NCI-H2227 (cell line): Measurements from ENCODE around the gene UBAP1L.
A peak's percentile ranks its signal among the peaks of the same experiment; 100 is the strongest.
"Not testable (repeated sequence)": the region's sequence is repeated elsewhere in the genome, so short reads cannot be mapped to it uniquely, and the experiment has no call there.

ENCODE experiments used
- DNase-seq: peaks from one replicate; lab custom pipeline; 2025; ENCODE audit not compliant: unreplicated experiment; lab: John Stamatoyannopoulos, UW

Gene UBAP1L

DNA sequence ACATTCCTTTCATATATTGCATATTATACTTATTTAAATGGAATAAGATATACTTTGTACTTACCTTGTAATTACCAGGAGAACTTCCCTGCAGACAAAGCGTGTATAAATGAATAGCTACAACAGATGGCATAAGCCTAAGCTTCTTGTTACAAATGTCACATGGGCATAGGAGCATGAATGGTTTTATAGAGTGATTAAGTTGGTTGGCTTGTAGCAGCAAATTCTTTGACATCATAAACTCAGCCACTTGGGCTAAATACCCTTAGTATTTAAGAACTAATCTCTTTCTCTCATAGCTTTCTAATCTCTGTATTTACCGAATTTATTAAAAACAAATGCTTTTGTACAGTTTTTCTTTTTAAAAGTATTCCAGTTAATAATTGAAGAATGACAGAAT is at the start of gene UBAP1L:
TSS of gene UBAP1L (minus strand) at position 115 of the 400 bp plus-strand sequence. CDS start 8,985 bp downstream, outside the sequence.
- peak; percentile 5 for DNase-seq

DNA sequence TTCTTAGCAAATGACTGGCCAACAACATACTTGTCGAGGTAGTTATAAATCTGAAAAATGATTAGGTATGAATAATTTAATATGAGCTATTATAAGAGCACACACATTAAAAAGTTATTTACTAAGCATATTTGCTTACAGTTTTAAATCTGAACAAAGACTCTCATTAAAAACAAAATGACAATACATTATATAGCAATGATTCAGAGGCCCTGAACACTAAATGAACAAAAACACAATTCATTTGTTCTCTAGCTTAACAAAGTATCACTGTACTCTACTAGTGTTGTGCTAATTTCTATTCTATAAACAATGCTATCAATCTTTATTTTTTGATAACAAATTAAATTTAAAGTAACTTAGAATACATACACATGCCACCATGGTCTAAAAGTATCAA is 49.1 kb upstream of the UBAP1L start:
- no peak for DNase-seq

DNA sequence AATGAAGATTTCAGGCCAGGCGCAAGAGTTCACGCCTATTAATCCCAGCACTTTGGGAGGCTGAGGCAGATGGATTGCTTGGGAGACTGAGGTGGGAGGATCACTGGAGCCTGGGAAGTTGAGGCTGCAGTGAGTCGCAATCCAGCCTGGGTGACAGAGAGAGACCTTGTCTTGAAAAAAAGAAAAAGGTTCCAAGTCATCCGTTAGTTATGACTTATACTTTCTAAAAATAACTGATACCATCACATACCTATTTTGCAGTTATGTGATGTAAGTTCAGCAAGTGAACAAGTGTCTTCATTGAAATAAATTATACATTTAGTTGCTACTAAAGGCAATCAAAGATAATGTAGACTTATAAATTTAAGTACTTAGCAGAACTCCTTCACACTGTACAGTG is 48.0 kb upstream of the UBAP1L start:
- no peak for DNase-seq

DNA sequence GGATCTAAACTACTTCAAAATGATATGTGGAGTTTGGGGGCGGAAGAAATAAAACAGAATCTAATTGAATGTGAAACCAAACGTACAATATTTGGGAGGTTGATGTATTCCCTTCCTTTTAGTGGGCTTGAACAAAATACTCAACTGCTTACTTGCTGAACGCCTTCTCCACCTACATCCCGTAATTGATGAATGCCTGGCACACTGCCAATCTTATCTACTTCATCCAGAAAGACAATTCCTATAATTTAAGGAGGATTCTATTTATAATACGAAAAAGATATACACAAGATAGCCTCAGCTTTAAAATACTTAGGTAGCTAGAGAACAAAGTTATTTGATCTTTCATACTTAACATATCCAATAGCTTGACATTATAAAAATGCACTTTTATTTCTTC is 41.7 kb upstream of the UBAP1L start:
- DNase-seq, result no peak

DNA sequence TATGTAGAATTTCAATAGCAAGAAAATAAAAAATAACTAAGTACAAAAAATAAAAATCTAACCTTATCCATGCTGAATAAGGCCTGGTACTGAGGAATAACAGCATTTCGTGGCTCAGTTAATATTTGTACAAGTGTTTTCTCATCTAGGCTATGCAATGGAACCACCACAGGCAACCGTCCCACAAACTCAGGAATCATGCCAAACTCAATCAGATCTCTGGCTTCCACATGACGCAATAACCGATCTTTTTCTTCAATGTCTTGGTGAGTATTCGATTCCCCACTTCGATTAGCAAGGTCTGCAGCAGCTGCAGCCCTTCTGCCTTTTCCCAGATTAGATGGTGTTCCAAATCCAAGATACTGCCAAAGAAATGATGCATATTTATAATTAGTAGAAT is 39.7 kb upstream of the UBAP1L start:
- DNase-seq, result no peak

DNA sequence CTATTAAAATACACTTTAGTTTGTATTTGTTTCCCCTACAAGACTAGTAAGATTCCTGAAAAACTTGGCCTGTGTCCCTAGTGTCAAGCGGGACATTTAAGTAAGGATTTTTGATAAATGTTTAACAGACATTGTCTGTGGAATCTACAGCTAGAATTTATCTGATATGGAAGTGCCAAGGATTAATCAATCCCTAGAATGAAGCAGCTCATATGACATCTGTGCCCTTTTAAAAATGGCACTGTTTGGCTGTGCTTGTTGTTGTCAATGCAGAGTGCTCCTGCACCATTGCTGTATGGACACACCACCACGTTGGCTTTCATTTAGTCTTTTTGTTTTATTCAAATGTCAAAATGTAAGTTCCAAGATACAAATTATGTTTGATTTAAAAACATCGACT is 32.9 kb upstream of the UBAP1L start:
- no peak for DNase-seq

DNA sequence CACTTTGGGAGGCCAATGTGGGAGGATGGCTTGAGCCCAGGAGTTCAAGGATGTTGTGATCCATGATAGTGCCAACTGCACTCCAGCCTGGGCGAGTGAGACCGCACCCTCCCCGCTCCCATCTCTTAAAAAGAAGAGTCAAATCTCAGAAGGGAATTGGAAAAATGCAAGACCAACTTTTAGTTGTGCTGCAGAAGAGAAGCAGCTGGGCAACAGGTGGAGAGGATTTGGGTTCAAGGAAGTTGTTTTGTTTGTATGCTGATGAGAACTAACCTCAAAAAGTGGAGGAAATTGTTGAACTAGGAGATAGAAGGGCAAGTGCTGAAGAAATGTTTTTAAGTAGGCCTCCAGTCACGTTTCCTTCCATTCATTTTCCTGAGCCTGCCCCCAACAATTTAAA is 31.4 kb upstream of the UBAP1L start:
- no peak for DNase-seq

DNA sequence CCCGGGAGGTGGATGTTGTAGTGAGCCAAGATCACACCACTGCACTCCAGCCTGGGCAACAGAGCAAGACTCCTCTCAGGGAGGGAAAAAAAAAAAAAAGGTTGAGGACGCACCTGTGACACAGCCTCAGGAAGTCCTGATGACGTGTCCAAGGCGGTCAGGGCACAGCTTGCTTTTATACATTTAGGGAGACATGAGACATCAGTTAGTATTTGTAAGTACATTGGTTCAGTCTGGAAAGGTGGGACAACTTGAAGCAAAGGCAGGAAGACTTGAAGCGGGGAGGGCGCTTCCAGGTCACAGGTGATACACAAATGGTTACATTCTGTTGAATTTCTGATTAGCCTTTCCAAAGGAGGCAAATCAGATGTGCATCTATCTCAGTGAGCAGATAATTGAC is 23.6 kb upstream of the UBAP1L start:
- not testable (repeated sequence) for DNase-seq

DNA sequence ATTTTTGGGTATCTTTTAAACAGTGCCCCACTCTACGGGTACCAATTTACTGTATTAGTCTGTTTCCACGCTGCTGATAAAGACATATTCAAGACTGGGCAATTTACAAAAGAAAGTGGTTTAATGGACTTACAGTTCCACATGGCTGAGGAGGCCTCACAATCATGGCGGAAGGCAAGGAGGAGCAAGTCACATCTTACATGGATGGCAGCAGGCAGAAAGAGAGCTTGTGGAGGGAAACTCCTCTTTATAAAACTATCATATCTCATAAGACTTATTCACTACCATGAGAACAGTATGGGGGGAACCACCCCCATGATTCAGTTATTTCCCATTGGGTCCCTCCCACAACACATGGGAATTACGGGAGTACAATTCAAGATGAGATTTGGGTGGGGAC is 22.9 kb upstream of the UBAP1L start:
- not testable (repeated sequence) for DNase-seq

DNA sequence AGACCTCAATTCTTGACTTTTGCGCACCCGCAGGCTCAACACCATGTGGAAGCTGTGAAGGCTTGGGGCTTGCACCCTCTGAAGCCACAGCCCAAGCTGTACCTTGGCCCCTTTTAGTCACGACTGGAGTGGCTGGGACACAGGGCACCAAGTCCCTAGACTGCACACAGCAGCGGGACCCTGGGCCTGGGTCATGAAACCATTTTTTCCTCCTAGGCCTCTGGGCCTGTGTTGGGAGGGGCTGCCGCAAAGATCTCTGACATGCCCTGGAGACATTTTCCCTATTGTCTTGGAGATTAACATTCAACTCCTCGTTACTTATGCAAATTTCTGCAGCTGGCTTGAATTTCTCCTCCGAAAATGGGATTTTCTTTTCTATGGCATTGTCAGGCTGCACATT is 22.1 kb upstream of the UBAP1L start:
- DNase-seq, result not testable (repeated sequence)

DNA sequence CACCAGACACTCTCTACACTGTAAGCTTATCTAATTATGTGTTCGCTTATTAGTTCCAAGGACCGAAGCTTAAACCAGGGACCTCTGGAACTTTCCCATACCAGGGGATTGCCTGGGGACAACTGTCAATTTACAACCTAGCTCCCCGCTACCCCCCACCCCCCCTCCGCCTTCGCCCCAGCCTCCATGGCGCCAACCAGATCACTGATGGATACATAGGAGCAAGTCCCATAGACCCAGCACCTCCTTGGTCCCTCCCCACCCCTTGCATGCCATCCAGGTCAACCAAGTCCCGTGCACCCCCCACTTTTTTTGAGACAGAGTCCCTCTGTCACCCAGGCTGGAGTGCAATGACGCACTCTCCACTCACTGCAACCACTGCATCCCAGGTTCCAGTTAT is 19.5 kb upstream of the UBAP1L start:
- no peak for DNase-seq

DNA sequence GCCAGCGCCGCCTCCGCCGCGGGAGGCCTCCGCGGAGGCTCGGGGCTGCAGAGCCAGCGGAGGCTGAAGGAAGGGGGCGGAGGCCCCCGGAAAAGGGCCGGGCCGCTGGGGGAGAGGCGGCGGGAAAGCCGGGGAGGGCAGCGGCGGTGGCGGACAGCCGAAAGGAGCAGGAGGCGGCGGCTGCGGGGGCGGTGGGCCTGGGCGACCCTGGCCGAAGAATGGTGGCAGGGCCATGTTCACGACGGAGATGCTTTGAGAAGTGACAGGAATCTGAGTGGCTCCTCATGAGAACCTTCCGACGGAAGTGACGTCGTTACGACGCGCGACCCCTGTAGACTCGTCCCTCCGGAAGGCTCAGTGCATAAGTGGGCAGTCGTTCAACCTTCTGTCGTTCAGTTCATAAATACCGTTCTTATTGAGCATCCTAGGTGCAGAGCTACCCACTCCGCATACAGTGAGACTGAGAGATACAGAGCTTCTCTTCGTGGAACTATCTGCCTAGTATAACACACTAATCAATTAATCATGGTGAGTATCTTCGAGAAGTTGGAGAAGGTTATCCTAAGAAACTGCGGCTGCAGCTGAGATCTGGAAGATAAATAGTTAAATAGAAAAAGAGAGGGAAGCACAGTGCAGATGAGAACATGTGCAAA is 18.7 kb upstream of the UBAP1L start, which contains the start of gene PDCD7:
TSS of gene PDCD7 (minus strand) at position 261 of the 653 bp plus-strand sequence. CDS start at position 234, 27 bp downstream.
- DNase-seq, result peak; percentile 90

DNA sequence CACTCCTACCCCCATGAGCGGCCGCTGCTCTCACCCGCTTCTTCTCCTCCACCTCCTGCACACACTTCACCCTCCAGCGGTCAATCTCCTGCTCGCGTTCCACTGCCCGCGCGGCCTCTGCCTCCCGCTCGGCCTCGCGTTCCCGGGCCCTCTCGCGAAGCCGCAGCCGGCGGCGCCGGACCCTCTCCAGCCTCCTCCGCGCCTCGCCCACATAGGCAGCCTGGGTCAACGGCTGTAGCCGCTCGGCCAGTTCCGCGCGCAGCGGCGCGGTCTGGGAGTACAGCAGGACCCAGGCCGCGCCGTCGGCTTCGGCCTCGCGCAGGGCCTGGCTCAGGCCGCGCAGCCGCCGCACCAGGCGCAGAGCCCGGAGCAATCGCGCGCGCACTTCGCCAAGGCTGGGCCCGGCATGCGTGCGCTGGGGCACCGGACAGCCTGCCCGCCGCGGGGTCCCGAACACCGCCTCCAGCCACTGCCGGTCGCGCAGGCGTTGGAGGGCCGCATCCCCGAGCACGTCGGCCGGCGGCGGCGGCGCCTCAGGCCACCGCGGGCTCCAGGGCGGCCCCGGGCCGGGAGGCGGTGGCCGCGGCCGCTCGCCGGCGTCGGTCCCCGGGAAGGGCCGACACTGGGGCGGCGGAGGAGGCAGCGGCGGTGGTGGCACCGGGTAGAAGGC is 18.0 kb upstream of the UBAP1L start:
- peak; percentile 26 for DNase-seq

DNA sequence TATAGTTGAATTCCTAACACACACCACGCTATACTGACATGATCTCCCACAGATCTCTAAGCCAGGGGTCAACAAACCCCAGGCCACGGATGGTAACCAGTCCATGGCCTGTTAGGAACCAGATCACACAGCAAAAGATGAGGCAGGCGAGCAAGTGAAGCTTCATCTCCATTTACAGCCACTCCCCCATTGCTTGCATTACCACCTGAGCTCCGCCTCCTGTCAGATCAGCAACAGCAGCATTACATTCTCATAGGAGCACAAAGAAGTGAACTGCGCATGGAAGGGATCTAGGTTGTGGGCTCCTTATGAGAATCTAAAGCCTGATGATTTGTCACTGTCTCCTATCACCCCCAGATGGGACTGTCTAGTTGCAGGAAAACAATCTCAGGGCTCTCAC is 15.9 kb upstream of the UBAP1L start:
- peak; percentile 10 for DNase-seq

DNA sequence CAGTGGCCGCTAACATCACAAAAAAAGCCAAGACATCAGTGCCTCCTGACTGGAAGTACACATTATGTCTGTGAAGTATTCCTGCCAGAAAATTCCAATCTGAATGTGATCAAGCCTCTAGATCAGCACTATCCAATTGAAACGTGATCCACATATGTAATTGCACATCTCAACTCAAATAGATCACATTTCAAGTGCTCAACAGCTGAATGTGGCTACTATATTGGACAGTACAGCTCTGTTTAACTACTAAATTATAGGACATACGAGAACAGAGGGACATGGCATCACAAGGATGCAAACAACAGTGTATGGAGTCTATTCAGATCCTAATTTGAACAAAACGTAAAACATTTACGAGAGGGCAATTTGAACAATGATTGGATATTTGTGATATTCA is 542 bp upstream of the UBAP1L start:
- DNase-seq, result peak; percentile 22

DNA sequence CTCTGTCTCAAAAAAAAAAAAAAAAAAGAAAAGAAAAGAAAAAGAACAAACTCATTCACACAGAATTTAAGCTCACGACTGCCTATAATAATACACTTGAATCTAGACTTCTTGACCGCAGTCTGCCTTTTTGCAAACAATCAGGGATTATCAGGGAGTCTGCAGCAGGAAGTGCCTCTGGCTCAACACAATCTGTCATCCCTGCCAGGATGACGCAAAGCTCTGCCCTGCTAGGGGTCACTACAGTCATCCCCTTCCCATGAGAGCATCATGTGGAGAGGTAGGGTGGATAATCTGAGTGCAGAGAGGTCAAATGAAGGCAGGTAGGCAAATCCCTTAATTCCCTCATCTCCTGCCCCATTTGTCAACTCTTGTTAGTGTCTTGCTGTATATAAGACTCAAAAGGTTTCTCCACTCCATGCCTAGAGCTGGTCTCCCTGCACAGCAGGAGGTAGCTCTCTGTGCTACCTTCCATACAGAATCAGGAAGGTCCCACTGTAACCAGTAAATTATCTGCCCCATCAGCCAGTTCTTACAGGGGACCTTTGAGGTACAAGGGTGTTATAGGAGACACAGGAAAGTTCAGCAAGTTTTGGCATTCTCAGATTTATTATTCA is 4.2 kb downstream of the UBAP1L start:
- DNase-seq, result no peak

DNA sequence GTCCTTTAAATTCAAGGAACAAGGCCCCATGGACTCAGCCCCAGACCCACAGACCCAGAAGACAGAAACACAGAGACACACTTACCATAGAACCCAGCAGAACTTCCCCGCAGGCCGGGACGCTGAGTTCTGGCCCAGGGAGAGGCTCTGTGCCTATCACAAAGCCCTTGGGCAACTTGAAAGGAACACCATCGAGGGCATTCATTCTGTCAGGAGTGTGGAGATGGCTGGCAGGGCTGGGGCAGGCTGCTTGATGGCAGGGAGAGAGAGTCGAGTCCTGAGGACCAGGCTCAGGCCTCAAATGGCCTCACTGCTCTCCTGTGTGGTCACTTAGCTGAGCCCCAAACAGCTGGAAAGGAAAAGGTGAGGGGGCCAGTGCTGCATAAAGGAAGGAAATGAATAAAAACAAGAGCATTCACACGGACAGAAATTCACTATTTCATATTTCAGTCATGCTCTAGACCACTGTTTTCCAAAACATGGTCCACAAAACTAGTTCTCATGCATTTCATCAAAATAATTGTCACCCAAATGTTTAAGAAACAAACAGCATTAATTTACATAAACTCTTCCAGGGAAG is 8.9 kb downstream of the UBAP1L start:
- no peak for DNase-seq

DNA sequence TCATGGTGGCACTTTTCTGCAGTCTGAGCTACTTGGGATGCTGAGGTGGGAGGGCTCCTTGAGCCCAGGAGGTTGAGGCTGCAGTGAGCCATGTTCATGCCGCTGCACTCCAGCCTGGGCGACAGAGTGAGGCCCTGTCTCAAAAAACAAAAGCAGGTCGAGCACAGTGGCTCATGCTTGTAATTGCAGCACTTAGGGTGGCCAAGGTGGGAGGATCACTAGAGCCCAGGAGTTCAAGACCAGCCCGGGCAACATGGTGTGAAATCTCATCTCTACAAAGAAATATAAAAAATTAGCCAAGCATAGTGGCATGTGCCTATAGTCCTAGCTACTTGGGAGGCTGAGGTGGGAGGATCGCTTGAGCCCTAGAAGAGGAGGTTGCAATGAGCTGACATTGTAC is 10.0 kb downstream of the UBAP1L start:
- DNase-seq, result no peak

DNA sequence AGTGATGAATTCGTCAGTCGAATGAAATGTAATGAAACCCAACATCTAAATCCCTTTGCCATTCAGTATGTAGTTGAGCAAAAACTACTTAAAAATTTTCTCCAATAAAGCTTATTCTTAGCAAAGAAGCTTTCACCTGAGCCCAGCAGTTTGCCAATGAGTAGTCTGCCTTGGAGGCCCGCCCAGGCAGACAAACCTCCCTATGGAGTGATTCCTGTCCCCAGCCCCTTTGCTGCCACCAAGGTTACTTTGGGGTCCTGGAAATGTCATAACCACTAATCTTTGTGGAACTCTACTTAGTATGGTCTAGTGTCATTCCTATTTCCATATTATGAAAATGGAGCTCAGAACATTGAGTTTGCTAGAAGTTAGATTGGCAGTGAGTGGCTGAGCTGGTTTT is 12.1 kb downstream of the UBAP1L start:
- no peak for DNase-seq

DNA sequence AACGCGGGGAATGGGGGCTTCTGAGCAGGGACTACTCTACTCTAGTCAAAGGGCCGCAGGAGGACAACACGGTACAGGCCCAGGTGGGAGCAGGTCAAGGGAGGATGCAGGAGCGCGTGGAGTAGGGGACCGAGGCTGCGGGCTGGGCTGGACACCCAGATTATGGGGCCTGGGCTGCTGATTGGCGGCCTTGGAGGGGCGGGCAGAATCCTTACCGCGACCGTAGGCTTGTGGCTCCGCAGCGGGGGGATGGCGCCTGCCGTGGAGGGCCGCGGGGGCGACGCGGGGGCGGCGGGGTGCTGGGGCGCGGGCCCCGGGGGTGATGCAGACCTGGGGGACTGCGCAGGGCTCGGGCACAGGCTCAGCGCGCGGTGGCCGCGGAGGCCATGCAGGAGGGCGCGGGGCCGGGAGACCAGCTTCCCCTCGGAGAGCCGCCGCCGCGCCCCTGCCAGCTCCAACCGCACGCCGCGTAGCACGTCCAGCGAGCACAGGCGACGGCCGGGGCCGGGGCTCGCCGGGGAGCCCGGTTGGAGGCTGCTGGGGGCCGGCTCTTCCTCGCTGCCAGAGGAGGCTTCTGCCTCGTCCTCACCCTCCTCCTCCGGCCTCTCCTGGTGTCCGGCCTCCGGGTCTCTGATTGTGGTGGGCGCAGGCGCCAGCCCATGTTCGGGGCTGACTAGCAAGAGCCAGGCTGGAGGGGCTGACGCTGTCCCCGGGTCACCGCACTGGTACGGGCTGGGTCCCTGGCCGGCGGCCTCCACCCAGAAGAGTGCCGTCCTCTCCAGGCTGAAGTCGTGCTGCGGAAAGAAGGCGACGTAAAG is 12.9 kb downstream of the UBAP1L start:
- no peak for DNase-seq

DNA sequence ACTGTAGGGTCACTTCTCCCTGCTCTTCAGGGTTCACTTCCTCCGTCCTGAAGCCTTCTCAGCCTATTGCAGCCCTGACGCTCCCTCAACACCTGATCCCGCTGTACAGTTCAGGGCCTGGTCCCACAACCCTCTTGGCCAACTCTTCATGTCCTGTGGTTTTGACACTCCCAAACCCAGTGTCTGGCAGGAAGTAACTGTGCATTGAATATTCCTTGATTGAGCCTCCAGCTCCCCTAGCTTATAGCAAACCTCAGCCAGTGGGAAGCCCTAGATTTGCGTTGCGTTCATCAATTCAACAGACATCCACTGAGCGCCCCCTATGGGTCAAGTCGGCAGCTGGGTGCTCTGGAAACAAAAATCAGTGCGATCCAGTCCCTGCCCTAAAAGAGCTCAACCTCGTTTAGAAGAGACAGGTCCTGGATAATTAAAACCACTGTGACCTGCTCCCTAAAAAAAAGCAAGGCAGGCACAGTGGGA is 13.5 kb downstream of the UBAP1L start:
- DNase-seq, result peak; percentile 49
